Body of pancreas (tissue), 4 donors: Measurements from ENCODE around the gene MTA3. TPM values are rescaled to one million over a fixed set of nuclear protein-coding genes. Genes with fewer than 3 reads are reported as not detected.

Experiments used
- ATAC-seq: fragments of 150-250 bp; one replicate; pipeline ENCODE4 v1.9.1; 2016
- DNase-seq, 4 donors: peaks; one replicate each; pipeline ENCODE4 v3.0.0-alpha.2; 2019
- H3K27ac ChIP-seq, 4 donors: fragments of 200-600 bp; sonication (generic); 1 replicate in 3 of 4; 2 replicates in 1 of 4; pipeline versions ENCODE4 v1.5.1 to v1.6.1; 2016 to 2019; ENCODE audit warnings: mild to moderate bottlenecking in 1 of 4, mixed read lengths in 1 of 4, moderate library complexity in 1 of 4
- H3K27me3 ChIP-seq, 2 donors: fragments of 200-600 bp; sonication (generic); one replicate each; pipeline ENCODE4 v1.6.0; 2016; ENCODE audit warnings: mild to moderate bottlenecking in 1 of 2
- H3K36me3 ChIP-seq, 2 donors: fragments of 200-600 bp; sonication (generic); replicated peaks in 1 of 2; 2 replicates each; pipeline ENCODE4 v1.5.1; 2016; ENCODE audit warnings: low read depth in 2 of 2; ENCODE audit not compliant: insufficient read depth in 1 of 2
- H3K4me1 ChIP-seq: fragments of 200-600 bp; sonication (generic); one replicate; pipeline ENCODE4 v1.6.0; 2016
- H3K4me3 ChIP-seq, 2 donors: fragments of 200-600 bp; sonication (generic); 1 replicate in 1 of 2; 2 replicates in 1 of 2; pipeline ENCODE4 v1.5.1; 2016 to 2019
- H3K9me3 ChIP-seq, 3 donors: fragments of 200-600 bp; sonication (generic); 1 replicate in 2 of 3; 2 replicates in 1 of 3; pipeline ENCODE4 v1.5.1; 2016
- POLR2A ChIP-seq, 3 donors: fragments of 450-650 bp; IDR thresholded peaks; one replicate each; pipeline ENCODE4 v1.6.1; 2016; ENCODE audit warnings: antibody characterized with exemption in 3 of 3, mild to moderate bottlenecking in 2 of 3
- WGBS, 2 donors: methylation state at CpG; one replicate each; pipeline ENCODE4 v1.1.5; 2017; 5-methylcytosine and 5-hydroxymethylcytosine counted together
- intact Hi-C: fragments of 100-400 bp; cut with DNase I; formaldehyde crosslinking; loops from one replicate; pipeline ENCODE4 v1.15.1; 2023
- total RNA-seq, 2 donors: library from RNA; depleted of rRNA; stranded (reverse); fragments of >200 nt; gene quantifications; one replicate each; pipeline ENCODE4 v1.1.0, GENCODE V29; 2016
- TF ChIP-seq, protein P1 (sequence below), 7 experiments: fragments of 450-650 bp in 4 of 7; fragments of 200-600 bp in 3 of 7; sonication (generic) in 3 of 7; IDR thresholded peaks; one replicate each; pipeline ENCODE4 v1.5.1; 2016 to 2019; ENCODE audit warnings: antibody characterized with exemption in 7 of 7

The MTA3 gene
- total RNA-seq, 2 donors from 2014 or later = 23.1 to 31.1 TPM

DNA sequence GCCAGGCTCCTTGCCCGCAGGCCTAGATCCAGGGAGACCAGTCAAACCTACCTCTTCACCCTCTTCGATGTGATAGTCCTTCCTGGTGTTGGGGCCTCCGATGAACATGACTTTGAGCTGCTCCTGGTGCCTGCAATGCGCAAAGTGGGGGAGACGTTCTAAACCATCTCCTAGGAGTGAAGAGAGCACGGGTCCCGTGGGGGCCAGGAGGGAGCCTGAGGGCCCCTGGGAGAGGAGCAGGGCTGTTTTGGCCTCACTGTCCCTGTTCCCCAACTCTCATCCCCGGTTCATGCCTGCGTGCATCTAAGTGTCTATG, 220.0 kb downstream of the MTA3 start:
- H3K9me3 ChIP-seq = no peaks in the 10 kb centered on the region
- no peak for ATAC-seq
- no peaks in the 10 kb centered on the region for H3K36me3 ChIP-seq
- no peak for TF ChIP-seq POLR2A (IDR thresholded peaks at IDR 0.05)
- TF ChIP-seq, protein P1, sequence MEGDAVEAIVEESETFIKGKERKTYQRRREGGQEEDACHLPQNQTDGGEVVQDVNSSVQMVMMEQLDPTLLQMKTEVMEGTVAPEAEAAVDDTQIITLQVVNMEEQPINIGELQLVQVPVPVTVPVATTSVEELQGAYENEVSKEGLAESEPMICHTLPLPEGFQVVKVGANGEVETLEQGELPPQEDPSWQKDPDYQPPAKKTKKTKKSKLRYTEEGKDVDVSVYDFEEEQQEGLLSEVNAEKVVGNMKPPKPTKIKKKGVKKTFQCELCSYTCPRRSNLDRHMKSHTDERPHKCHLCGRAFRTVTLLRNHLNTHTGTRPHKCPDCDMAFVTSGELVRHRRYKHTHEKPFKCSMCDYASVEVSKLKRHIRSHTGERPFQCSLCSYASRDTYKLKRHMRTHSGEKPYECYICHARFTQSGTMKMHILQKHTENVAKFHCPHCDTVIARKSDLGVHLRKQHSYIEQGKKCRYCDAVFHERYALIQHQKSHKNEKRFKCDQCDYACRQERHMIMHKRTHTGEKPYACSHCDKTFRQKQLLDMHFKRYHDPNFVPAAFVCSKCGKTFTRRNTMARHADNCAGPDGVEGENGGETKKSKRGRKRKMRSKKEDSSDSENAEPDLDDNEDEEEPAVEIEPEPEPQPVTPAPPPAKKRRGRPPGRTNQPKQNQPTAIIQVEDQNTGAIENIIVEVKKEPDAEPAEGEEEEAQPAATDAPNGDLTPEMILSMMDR (IDR thresholded peaks at IDR 0.05) = no peak
- DNase-seq = no peak
- no peak overlapping the region for H3K4me3 ChIP-seq
- WGBS, 2 donors = 61 to 86% methylated on average over 9 of the region's 9 CpGs
- intact Hi-C loops = no loop called here
- H3K27me3 ChIP-seq = no peaks in the 10 kb centered on the region
- no peak overlapping the region for H3K27ac ChIP-seq
- peaks cover 40% of the 10 kb centered on the region for H3K4me1 ChIP-seq

DNA sequence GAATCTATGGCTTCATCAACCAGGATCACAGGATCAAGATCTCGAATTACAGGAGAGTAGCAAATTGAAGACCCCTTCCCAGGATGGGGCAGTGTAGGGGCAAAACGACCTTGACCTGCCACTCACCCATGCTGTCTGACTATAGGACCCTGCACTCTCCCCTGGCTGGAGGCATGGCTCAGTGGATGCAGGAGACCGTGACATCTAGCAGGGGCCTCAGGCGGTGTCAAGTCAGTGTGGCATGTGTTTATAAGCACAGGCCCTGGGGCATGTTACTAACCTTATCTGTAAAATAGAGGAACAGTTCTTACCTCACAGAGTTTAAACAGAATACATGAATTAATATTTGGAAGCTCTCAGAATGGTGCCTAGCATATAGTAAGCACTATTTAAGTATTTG, 220.4 kb downstream of the MTA3 start:
- no peak for ATAC-seq
- TF ChIP-seq POLR2A (IDR thresholded peaks at IDR 0.05) = no peak
- TF ChIP-seq, protein P1 (IDR thresholded peaks at IDR 0.05) = no peak
- Histone ChIP-seq H3K36me3 (no peaks in the 10 kb centered on the region), H3K4me3 (no peak overlapping the region), H3K27ac (no peak overlapping the region), H3K4me1 (peaks cover 44% of the 10 kb centered on the region), H3K27me3 (no peaks in the 10 kb centered on the region), H3K9me3 (no peaks in the 10 kb centered on the region)
- WGBS, 2 donors = 59 to 71% methylated on average over 3 to 4 of the region's 4 CpGs
- intact Hi-C loops = no loop called here
- DNase-seq = no peak

DNA sequence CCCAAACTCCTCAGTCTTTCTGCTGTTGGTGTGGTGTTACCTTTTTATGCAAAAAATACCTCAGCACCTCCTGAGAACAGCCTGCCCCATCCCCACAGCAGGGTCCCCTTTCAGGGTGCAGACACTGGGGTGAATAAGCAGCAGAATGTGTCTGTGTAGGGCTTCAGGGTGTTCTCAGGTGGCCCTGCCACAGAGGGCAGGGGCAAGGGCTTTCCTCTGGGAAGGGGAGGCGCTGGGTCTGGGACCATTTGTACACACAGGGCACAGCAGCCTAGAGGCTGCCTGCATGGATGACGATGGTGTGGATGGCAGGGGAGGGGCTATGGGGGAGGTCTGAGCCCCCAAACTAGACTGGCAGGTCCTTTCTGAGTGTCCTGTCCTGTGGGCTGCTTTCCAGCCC, 221.3 kb downstream of the MTA3 start:
- H3K27ac ChIP-seq = no peak overlapping the region
- no peaks in the 10 kb centered on the region for H3K9me3 ChIP-seq
- ATAC-seq (no peak), DNase-seq (no peak)
- H3K4me1 ChIP-seq = peaks cover 50% of the 10 kb centered on the region
- H3K27me3 ChIP-seq = no peaks in the 10 kb centered on the region
- intact Hi-C loops = no loop called here
- WGBS, 2 donors = 81 to 100% methylated on average over 1 to 2 of the region's 2 CpGs
- no peaks in the 10 kb centered on the region for H3K36me3 ChIP-seq
- TF ChIP-seq POLR2A (IDR thresholded peaks at IDR 0.05) = no peak
- TF ChIP-seq, protein P1 (IDR thresholded peaks at IDR 0.05) = no peak
- no peak overlapping the region for H3K4me3 ChIP-seq

DNA sequence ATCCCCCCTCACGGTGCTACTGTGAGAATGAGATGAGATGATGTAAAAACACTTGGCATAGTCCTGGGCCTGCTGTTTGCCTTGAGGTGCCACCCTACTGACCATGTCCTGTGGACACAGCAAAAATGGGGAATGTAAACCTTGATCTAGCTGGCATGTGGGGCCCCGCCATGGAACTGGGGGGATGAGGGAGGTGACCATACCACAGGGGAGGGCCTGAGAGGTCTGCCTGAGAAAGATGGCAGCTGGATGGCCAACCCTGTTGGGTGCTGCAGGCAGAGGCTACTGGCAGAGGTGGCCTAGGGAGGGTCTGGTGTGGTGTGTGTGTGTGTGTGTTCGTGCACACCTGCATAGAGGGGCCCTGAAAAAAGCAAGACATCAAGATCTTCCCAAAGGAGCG, 223.2 kb downstream of the MTA3 start:
- Histone ChIP-seq H3K27me3 (no peaks in the 10 kb centered on the region), H3K4me1 (peaks cover 66% of the 10 kb centered on the region), H3K9me3 (no peaks in the 10 kb centered on the region), H3K27ac (peak overlapping the region in 3 of 4 donors; percentile 90 to 92 (median 90)), H3K36me3 (no peaks in the 10 kb centered on the region), H3K4me3 (no peak overlapping the region)
- TF ChIP-seq POLR2A (IDR thresholded peaks at IDR 0.05) = no peak
- TF ChIP-seq, protein P1 (IDR thresholded peaks at IDR 0.05) = no peak
- DNase-seq (no peak), ATAC-seq (no peak)
- intact Hi-C loops = no loop called here
- 69 to 88% methylated on average over 3 to 4 of the region's 4 CpGs for WGBS, 2 donors

DNA sequence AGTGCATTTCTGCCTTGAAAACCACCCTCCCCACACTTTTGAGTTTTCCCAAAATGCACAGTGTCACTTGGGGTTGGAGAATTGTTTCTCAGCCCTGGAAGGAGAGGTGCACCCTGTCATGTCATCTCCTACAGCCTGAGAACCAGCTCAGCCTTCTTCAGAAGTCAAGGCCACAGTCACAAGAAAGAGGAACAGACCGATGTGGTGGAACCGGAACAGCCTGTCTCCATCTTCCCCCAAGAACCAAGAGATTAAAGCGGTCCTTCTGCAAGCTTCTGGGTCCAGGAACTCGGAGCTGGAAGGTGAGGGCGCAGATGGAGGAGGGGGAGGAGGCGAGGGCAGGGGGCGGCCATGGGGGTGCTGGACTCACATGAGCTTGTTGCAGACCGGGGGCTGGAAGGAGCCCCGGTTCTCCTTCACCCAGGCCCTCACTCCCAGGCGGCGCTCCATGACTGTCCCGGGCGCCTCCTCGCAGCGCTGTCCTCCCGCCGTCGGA, 223.7 kb downstream of the MTA3 start:
- ATAC-seq = no peak
- WGBS, 2 donors = 8 to 9% methylated on average over 4 to 16 of the region's 18 CpGs
- no peak for DNase-seq
- Histone ChIP-seq H3K27me3 (no peaks in the 10 kb centered on the region), H3K9me3 (no peaks in the 10 kb centered on the region), H3K4me1 (peaks cover 64% of the 10 kb centered on the region), H3K4me3 (peak overlapping the region; percentile 35 to 54), H3K27ac (peak overlapping the region; percentile 90 to 93 (median 91)), H3K36me3 (no peaks in the 10 kb centered on the region)
- TF ChIP-seq POLR2A (IDR thresholded peaks at IDR 0.05) = no peak
- TF ChIP-seq, protein P1 (IDR thresholded peaks at IDR 0.05) = no peak
- intact Hi-C loops = no loop called here
